Stimulated activated CD8-positive, alpha-beta memory T cell treated with anti-CD3 and anti-CD28 coated beads, Interleukin-12 subunit alpha, Interleukin-12 subunit beta, amount 100 ng/mL, for 24 hours (primary cell): ENCODE results near the gene GPRIN1.
"Not testable (repeated sequence)": the region's sequence is repeated elsewhere in the genome, so short reads cannot be mapped to it uniquely, and the experiment has no call there.

ENCODE experiments used
- DNase-seq: peaks from one replicate; pipeline ENCODE4 v3.0.0-alpha.2; 2020; ENCODE audit errors: extremely low read depth

The GPRIN1 gene

DNA sequence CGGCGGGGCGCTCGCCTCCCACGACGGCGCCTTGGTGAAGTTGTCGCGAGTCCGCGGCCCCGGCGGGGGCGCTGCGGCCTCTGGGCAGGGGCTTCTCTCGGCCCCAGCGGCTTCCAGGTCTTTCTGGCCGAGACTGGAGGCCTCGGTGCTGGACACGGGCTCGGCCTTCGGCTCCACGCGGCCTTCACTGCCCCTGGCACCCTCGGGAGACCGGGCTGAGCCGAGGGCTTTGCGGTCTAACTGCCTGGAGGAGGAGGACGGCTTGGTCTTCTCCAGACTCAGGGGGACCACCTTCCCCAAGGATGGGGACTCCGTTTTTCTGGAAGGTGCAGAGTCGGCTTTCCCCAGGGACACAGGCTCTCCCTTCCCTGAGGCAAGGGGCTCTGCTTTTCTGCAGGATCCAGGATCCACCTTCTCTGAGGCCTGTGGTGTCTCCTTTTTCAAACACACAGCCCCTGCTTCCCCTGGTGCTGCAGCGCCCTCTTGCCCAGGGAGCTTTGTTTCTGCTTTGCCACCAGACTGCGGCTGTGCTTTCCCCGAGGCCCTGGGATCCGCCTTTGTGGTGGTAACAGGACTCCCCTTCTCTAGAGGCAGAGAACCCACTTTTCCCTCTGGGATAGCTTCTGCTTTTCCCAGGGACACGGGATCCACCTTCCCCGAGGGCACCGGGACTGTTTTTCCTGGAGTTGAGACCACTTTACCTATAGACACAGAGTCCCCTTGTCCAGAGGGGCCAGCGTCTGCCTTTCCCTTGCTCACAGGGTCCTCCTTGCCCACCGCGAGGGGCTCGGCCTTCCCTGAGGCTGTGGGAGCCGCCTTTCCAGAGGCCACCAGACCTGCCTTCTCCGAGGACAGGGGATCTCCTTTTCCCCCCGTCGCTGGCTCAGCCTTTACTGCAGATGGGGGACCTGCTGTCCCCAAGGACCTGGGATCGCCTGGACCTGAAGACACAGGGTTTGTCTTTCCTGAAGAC is 12.3 kb downstream of the GPRIN1 start:
- DNase-seq: no peak

DNA sequence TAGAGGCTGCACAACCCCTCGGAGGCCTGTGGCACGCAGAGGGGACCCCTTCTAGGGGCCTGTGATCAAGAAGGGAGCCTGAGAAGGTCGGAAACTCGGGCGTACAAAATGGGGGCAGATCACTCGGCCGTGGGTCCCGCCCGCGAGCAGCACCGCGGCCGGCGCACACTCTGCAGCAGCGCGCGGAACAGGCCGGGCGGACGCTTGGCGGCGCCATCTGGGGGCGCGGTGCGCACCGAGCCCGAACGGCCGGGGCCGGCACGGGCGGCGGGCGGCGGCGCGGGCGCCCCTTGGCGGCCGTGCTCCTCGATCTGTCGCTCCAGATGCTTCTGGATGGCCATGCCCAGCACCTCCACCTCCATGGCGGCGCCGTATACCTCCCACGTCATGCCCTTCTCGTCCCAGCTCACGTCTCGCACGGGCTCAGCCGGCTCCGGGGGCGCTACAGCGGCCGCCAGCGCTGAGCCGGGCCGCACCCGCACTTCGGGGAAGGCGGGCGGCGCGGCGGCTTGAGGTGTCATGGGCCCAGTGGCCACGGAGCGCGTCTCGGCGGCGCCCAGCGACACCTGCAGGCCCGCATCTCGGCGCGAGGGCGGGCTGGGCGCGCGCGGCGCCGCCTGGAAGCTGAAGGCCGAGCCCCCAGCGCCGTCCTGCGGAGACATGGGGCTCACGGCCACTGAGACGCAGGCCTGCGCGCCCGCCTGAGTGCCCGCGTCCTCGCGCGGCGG is 13.1 kb downstream of the GPRIN1 start:
- peak; percentile 25 for DNase-seq

DNA sequence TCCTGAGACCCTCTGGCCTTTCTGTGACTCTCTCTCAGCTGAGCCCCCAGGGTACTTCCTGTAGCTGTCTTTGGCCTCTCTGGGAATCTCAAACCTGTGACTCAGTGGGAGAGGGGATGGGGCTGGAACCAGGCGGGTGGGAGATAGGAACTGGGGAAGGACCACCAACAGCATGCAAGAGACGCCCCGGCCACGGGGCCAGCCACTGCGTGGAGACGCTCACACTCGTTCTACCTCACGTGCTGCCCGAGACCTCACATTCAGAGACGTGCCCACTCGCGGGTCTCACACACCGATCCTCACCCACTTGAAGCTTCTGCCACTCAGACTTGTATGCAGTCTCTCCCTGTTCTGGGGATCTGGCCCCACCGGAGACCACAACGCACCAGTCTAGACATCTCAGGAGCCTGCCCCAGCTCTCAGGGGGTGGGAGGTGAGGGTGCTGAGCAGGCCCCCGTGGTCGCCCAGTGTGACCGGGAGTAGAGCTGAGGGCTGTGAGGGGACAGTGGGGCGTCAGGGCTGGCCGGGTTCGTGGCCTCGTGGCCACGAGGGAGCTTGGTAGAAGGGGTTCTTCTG is 13.8 kb downstream of the GPRIN1 start:
- DNase-seq: no peak

DNA sequence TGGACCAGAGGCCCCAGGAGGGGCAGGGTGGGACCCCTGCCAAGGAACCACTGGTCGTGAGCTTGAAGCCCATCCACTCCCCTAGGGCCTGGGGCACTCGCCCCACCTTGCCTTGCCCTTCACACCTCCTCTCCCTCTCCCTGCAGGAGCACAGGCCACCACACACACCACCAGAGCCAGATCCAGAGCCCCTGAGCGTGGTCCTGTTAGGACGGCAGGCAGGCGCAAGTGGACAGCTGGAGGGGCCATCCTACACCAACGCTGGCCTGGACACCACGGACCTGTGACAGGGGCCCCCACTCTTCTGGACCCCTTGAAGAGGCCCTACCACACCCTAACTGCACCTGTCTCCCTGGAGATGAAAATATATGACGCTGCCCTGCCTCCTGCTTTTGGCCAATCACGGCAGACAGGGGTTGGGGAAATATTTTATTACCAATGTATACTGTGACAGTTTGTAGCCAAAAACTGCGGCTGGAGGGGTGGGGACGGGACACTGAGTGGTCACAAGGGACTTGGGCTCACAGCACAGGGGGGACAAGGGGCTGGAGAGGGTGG is 14.5 kb downstream of the GPRIN1 start:
- DNase-seq: no peak

DNA sequence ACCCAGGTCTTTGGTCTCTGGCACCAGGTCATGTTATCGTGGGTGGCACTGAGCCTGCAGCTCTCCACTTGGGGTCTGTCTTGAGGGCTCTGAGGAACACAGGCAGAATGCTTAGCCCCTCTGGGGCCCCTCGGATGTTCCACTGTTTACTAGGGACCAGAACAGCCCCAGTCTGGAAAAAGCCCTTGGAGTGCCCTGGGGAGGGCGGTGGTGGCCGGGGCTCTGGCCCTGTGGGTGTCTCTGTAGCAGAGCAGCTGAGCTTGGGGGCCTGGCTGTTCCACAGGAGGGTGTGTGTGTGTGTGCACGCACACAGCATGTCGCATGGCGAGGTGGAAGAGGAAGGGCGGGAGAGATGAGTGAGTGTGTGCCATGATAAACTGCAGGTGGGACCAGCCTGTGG is 15.4 kb downstream of the GPRIN1 start:
- no peak for DNase-seq

DNA sequence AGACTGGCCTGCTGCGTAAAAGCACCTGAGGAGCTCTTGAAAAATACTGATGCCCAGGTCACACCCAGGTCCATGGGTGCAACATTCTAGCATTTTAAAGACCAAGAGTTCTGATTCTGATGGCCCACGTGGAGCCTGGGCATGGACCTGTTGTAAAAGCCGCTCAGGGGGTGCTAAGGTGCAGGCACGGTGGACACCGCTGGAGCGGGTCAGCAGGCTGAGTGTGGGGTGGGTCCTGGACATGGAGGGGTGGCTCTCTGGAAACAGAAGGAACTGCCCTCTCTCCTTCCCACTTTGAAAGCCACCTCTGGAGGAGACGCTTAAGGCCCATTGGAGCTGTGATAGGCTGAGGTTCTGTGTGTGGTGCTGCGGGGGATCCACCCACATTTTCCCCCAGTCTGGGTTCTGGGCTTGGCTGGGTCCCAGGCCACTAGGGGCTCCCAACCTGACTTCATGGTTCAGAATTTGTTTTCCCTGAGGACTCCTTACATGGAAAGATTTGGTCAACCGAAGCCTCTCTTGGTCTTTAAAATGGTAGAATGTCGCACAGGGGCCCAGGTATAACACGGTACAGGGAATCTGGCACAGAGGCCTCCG is 16.6 kb downstream of the GPRIN1 start:
- DNase-seq: no peak

DNA sequence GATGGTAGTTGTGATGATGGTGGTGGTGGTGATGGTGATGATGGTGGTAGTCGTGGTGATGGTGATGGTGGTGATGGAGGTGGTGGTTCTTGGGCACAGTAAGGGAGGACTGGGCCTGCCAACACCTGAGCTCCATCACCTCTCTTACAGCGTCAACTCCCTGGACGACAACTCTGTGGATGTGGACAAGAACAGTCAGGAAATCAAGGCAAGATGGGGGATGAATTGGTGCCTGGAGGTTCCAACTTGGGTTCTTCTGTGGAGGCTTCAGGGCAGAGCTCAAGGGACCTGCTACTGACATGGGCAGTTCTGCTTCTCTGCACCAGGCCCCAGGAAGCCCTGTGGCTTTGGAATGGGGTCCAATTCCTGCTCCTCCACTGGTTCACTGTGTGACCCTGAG is 17.4 kb downstream of the GPRIN1 start:
- no peak for DNase-seq

DNA sequence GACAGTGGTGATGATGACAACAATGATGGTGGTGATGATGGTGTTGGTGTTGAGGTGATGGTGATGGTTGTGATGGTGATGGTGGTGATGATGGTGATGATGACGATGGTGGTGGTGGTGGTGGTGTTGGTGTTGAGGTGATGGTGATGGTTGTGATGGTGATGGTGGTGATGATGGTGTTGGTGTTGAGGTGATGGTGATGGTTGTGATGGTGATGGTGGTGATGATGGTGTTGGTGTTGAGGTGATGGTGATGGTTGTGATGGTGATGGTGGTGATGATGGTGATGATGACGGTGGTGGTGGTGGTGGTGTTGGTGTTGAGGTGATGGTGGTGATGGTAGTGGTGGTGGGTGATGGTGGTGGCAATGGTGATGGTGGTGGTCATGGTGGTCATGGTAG is 18.3 kb downstream of the GPRIN1 start:
- DNase-seq: not testable (repeated sequence)

DNA sequence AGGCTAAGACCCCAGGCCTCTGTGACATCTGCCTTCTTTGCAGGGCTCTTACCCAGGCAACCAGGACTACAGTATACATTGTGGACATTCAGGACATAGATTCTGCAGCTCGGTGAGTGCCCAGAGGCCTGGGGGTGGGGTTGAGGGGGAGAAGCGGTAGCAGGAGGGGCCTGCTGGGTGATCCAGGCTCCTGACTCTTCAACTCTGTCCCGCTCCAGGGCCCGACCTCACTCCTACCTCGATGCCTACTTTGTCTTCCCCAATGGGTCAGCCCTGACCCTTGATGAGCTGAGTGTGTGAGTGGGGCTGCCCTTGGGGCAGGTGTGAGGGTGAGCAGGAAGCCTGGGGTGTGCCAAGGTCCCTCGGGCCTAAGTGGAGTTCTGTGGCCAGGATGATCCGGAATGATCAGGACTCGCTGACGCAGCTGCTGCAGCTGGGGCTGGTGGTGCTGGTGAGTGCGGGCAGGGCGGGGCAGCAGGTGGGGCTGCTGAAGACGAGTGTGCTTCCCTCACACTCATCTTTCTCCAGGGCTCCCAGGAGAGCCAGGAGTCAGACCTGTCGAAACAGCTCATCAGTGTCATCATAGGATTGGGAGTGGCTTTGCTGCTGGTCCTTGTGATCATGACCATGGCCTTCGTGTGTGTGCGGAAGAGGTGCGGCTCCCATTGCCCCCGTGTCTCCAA is 19.8 kb downstream of the GPRIN1 start:
- no peak for DNase-seq

DNA sequence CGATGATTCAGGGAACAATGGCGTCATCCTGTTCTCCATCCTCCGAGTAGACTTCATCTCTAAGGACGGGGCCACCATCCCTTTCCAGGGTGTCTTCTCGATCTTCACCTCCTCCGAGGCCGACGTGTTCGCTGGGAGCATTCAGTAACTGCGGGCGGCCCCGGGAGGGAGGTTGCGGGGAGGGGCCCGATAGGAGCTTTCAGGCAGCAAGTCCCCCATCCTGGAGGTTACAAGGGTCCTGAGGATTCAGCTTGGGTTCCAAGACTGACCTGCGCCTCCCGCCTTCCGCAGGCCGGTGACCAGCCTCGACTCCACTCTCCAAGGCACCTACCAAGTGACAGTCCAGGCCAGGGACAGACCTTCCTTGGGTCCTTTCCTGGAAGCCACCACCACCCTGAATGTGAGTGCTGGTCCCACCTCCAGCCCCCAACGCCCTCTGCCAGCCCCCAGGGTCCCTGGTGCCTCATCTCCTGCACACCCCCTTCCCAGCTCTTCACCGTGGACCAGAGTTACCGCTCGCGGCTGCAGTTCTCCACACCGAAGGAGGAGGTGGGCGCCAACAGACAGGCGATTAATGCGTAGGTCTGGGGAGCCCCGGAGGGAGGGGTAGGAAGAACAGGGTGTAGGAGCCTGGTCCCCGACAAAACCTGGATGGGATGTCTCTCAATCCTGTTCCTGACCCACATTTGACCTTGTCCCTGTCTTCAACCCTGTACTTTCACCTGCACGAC is 20.8 kb downstream of the GPRIN1 start:
- DNase-seq: no peak

DNA sequence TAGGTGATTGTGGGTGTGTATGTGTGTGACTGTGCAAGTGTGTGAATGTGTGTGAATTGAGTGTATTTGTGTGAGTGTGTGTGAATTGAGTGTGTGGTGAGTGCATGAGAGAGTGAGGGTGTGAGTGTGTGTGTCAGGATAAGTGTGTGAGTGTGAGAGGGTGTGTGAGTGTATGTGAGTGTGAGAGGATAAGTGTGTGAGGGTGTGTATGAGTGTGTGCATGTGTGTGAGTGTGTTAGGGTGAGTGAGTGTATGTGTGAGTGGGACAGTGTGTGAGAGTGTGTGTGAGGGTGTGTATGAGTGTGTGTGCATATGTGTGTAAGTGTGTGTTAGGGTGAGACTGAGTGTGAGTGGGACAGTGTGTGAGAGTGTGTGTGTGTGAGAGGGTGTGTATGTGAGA is 21.7 kb downstream of the GPRIN1 start:
- no peak for DNase-seq

DNA sequence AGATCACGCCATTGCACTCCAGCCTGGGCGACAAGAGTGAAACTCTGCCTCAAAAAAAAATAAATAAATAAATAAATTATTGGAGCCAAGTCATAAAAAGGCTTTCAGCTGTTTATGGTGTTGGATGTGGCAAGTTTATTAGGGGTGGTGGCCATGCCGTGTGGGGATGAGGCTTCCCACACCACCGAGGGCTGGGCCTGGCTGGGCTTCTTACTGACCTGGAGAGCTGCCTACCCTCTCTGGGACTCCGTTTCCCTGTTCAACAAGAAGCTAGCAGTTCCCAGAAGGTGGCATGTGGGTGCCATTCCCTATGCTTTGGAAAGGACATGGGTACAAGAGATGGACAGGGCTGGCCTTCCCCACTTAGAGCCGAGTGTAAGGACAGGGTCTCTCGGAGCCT is 22.6 kb downstream of the GPRIN1 start:
- DNase-seq: no peak

DNA sequence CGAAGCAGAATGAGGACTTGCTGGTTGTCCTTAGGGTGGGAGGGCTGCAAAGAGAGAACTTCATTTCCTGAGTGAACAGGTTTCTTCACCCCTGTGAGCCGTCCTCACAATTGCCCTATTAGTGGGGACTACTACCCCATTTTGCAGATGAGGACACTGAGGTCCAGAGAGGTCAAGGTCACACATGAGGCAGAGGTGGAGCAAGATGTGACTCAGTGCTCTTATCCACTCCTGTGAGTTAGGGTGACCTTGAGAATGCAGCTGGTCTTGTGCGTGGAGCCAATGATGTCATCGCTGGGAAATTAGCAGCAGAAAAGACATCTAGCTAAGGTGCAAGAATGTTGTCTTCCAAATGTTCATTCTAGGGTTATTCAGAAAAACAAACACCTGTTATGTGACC is 26.9 kb downstream of the GPRIN1 start:
- no peak for DNase-seq

DNA sequence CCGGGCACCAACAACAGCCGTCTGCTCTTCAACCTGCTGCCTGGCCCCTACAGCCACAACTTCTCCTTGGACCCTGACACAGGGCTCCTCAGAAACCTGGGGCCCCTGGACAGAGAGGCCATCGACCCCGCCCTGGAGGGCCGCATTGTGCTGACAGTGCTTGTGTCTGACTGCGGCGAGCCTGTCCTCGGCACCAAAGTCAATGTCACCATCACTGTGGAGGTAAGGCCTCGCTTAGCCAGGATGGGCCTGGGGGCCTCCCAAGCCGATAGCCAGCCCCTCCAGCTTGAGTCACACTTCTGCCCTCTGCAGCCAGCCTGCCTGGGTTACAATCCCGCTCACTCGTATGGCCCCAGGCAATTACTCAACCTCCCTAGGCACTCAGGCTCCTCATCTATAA is 28.6 kb downstream of the GPRIN1 start:
- no peak for DNase-seq

DNA sequence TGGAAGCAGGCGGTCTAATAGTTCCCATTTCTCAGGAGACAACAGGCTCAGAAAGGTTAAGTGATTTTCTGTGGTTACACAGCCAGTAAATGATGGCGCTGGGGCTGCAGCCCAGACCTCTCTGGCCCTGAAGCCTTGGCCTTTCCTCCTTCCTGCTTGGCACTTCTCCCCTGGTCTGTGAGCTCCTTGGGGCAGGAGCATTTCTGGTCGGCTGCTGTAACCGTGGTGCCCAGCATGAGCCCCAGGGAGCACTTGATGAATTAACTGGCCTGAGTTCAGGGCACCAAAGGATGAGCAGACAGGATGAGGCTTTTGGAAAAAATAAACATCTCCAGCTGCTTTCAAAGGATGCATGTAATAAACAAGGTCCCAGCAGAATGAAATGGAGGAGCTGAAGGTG is 30.6 kb downstream of the GPRIN1 start:
- DNase-seq: no peak

DNA sequence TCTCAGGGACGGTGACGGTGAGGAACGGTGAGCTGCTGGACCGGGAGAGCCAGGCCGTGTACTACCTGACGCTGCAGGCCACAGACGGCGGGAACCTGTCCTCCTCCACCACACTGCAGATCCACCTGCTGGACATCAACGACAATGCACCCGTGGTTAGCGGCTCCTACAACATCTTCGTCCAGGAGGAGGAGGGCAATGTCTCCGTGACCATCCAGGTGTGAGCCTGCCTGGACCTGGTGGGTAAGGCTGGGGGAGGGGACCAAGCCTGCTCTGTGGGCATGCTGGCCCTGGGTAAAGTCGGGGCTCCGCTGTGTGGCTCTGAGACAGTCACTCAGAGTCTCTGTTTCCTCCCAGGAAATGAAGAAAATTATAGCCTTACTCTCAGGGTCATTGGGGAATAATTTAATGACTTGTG is 31.6 kb downstream of the GPRIN1 start:
- no peak for DNase-seq

DNA sequence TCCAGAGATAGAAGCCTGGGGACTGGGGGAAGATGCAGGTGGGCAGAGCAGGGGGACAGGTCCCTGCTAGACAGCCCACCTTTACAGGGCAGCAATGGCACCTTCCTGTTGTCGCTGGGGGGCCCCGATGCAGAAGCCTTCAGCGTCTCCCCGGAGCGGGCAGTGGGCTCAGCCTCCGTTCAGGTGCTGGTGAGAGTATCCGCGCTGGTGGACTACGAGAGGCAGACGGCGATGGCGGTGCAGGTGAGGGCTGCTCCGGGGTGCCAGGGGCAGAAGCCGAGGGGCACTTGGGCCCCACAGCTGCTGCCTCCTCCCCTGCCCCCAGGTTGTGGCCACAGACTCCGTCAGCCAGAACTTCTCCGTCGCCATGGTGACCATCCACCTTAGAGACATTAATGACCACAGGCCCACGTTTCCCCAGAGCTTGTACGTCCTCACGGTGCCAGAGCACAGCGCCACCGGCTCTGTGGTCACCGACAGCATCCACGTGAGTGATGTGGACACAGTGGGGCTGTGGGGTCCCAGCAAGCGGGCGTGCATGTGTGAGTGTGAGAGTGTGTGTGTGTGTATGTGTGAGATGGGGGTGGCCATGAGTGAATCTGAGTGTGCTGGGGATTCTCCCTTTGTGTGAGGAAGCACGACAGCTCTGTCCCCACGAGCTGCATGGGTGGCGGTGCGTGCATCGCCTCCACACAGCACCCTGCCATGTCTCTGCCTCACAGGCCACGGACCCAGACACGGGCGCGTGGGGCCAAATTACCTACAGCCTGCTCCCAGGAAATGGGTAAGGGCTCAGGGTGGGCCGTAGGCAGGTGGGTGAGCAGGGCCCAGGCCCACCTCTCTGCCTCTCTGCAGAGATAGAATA is 32.4 kb downstream of the GPRIN1 start:
- no peak for DNase-seq

DNA sequence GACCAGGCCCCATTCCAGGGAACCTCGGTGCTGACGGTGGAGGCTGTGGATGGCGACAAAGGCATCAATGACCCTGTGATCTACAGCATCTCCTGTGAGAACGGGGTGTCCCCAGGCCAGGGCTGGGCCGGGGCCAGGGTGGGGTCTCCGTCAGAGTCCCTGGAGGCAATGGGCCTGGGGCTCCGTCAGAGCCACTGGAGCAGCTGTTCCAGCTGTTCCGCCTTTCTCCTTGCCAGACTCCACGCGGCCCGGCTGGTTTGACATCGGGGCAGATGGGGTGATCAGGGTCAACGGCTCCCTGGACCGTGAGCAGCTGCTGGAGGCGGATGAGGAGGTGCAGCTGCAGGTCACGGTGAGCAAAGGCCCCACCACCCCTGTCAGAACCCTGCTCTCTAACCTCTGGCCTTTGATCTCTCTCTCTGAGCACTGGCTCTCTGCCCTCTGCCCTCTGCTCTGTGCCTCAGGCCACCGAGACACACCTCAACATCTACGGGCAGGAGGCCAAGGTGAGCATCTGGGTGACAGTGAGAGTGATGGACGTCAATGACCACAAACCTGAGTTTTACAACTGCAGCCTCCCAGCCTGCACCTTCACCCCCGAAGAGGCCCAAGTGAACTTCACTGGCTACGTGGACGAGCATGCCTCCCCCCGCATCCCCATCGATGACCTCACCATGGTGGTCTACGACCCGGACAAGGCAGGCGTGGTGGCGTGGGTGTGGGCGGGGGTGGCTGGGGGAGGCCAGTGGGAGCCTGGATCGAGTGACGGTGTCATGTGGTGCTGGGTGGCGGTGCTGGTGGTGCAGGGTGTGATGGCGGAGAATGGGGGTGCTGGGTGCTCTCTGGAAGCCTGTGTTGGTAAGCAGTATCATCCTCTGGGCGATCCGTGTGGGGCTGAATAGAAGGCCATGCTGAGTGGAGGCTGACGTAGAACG is 34.2 kb downstream of the GPRIN1 start:
- DNase-seq: no peak

DNA sequence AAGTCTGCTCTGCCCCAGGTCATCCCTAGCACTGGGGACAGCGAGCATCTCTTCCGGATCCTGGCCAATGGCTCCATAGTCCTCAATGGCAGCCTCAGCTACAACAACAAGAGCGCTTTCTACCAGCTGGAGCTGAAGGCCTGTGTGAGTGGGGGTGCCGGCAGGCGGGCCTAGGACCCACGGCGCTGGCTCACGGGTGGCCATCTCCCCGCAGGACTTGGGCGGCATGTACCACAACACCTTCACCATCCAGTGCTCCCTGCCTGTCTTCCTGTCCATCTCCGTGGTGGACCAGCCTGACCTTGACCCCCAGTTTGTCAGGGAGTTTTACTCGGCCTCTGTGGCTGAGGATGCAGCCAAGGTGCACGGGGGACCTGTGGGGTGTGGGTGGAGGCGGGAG is 34.9 kb downstream of the GPRIN1 start:
- DNase-seq: no peak
